Embryonic facial prominence (tissue), 1 donor: ENCODE results near the gene RMI2.

Experiments
- DNase-seq: peaks from one replicate; pipeline ENCODE4 v3.0.0-alpha.2; 2016; ENCODE audit errors: extremely low spot score

RMI2 gene

GRCh38 chr16:11309895-11310633, 35.2 kb upstream of the RMI2 start:
- DNase-seq = no peak

GRCh38 chr16:11310634-11310977, 34.7 kb upstream of the RMI2 start:
- DNase-seq = no peak

- DNase-seq = no peak
Observed at GRCh38 chr16:11310997-11311561, 34.2 kb upstream of the RMI2 start.

- DNase-seq = peak; percentile 34
Observed at GRCh38 chr16:11312718-11313492, 32.4 kb upstream of the RMI2 start.

- DNase-seq = no peak
Observed at GRCh38 chr16:11313493-11314308, 31.6 kb upstream of the RMI2 start.

GRCh38 chr16:11314309-11314894, 30.9 kb upstream of the RMI2 start:
- DNase-seq = no peak

- peak; percentile 37 for DNase-seq
Observed at GRCh38 chr16:11315510-11315909, 29.7 kb upstream of the RMI2 start.

GRCh38 chr16:11316331-11317015, 28.8 kb upstream of the RMI2 start:
- no peak for DNase-seq

GRCh38 chr16:11318817-11319216, 26.4 kb upstream of the RMI2 start:
- no peak for DNase-seq

GRCh38 chr16:11319529-11320146, 25.6 kb upstream of the RMI2 start:
- DNase-seq = no peak

- no peak for DNase-seq
Observed at GRCh38 chr16:11320170-11320569, 25.1 kb upstream of the RMI2 start.

GRCh38 chr16:11321662-11322061, 23.6 kb upstream of the RMI2 start:
- DNase-seq = no peak

GRCh38 chr16:11322823-11323222, 22.4 kb upstream of the RMI2 start:
- DNase-seq = no peak

GRCh38 chr16:11323551-11324336, 21.5 kb upstream of the RMI2 start:
- DNase-seq = no peak

- no peak for DNase-seq
Observed at GRCh38 chr16:11325404-11326083, 19.7 kb upstream of the RMI2 start.

GRCh38 chr16:11326084-11326736, 19.0 kb upstream of the RMI2 start:
- DNase-seq = no peak

- DNase-seq = no peak
Observed at GRCh38 chr16:11326737-11327276, 18.5 kb upstream of the RMI2 start.
